ENCODE results near the gene KDELR3. TPM values are rescaled to one million over a fixed set of nuclear protein-coding genes. Genes with fewer than 3 reads are reported as not detected.

KDELR3 gene
- total RNA-seq, 1 donor from 2014 or later, result 5.1 TPM

DNA sequence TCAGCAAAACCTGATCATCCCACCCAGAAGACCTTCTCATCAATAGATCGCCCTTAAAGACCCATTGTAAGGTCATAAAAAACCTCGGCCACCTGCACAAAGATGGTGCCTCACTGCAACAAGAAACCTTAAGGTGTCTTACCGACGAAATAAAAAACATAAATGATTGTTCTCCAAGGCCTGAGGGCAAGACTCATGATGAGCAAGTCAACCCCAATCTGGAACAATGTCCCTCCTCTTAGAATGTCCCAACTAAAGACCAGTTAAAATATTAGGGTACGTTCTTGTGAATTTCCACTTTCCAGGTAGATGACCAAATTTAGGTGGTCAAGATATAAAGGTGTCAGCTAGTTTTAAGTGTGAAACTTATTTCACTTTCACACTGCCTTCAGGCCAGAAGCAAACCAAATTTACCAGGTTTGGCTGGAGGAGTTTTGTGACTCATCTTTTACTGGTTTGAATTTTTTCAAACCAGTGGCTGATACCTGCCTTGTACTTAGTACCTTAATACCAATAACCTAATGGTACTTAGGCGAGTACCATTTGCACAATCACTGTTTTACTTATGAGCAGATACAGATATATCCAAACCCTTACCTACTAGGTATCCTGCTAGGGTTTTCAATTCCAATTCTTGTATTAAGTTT lies 14.9 kb downstream of the KDELR3 start:
- Mint-ChIP-seq H3K27ac (ENCODE audit: unreplicated experiment) (no peak overlapping the region), H3K4me1 (peaks cover 21% of the 10 kb centered on the region), H3K36me3 (ENCODE audit: low read depth) (peaks cover 54% of the 10 kb centered on the region), H3K27me3 (ENCODE audit: low read depth) (no peaks in the 10 kb centered on the region), H3K4me3 (no peak overlapping the region), H3K9me3 (no peaks in the 10 kb centered on the region)
- TF ChIP-seq, protein P1, sequence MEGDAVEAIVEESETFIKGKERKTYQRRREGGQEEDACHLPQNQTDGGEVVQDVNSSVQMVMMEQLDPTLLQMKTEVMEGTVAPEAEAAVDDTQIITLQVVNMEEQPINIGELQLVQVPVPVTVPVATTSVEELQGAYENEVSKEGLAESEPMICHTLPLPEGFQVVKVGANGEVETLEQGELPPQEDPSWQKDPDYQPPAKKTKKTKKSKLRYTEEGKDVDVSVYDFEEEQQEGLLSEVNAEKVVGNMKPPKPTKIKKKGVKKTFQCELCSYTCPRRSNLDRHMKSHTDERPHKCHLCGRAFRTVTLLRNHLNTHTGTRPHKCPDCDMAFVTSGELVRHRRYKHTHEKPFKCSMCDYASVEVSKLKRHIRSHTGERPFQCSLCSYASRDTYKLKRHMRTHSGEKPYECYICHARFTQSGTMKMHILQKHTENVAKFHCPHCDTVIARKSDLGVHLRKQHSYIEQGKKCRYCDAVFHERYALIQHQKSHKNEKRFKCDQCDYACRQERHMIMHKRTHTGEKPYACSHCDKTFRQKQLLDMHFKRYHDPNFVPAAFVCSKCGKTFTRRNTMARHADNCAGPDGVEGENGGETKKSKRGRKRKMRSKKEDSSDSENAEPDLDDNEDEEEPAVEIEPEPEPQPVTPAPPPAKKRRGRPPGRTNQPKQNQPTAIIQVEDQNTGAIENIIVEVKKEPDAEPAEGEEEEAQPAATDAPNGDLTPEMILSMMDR (conservative IDR thresholded peaks at IDR 0.05), result no peak
- DNase-seq (ENCODE audit: low read depth, low spot score), result no peak

DNA sequence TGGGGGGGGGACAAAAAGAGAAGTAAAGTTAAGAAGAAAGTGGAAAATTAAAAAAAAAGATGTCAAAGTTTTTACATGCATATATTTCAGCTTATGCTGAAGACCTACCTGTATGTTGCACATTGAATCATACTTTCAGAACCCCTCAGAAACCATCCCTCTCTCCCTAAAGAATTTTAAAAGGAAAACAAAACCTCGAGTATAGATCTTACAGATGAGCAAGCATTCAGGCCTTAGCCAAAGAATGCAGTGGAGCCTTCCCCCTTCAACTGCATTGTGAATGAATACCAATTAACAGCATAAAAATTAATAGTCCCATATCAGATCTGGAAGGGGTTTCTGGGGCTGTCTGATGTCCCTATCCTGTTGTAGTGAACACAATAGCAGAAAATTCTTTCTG lies 16.3 kb downstream of the KDELR3 start:
- Mint-ChIP-seq H3K27ac (ENCODE audit: unreplicated experiment) (no peak overlapping the region), H3K36me3 (ENCODE audit: low read depth) (peaks cover 58% of the 10 kb centered on the region), H3K4me3 (no peak overlapping the region), H3K9me3 (no peaks in the 10 kb centered on the region), H3K27me3 (ENCODE audit: low read depth) (no peaks in the 10 kb centered on the region), H3K4me1 (peaks cover 12% of the 10 kb centered on the region)
- DNase-seq (ENCODE audit: low read depth, low spot score), result no peak
- TF ChIP-seq, protein P1 (conservative IDR thresholded peaks at IDR 0.05), result no peak

DNA sequence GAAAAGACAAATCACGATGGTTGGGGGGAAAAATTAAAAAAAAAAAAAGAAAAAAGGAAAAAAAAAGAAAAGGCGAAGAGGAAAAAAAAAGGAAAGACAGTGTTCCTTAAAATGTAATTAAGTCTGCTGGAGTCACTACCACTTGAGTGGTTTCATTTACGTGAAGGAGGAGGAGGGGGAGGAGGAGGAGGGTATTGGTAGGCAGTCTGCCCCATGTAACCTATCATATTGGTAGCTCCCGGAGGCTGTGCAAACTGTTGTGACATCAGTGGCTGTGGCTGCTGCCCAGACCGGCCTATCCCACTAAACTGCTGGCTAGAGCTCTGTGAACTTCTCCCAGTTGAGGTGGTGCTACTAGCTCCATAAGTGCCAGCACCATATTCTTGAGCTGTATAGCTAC lies 17.9 kb downstream of the KDELR3 start:
- Mint-ChIP-seq H3K4me3 (peak overlapping the region; percentile 23), H3K27ac (ENCODE audit: unreplicated experiment) (no peak overlapping the region)

DNA sequence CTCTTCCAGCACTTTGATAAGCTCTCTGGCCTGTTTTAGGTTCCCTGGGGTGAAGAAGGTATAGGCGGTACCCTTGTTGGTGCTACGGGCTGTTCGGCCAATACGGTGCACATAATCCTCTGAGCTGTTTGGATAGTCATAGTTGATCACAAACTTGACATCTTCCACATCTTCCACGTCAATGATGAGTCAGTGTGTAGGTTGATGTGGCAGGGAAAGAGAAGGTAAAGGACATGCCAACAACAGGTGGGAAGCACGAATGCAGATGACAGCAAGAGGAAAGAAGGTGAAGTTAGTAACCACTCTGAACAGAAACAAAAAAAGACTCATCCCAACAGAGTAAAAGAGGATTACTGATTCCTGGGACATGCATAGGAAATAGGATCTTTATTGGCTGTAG lies 20.1 kb downstream of the KDELR3 start:
- Mint-ChIP-seq H3K4me3 (no peak overlapping the region), H3K9me3 (no peaks in the 10 kb centered on the region), H3K27ac (ENCODE audit: unreplicated experiment) (no peak overlapping the region), H3K36me3 (ENCODE audit: low read depth) (peaks cover 48% of the 10 kb centered on the region), H3K4me1 (peaks cover 13% of the 10 kb centered on the region), H3K27me3 (ENCODE audit: low read depth) (no peaks in the 10 kb centered on the region)
- TF ChIP-seq, protein P1 (conservative IDR thresholded peaks at IDR 0.05), result no peak
- no peak for DNase-seq (ENCODE audit: low read depth, low spot score)

More for the DNA sequence above, 17.9 kb downstream of the KDELR3 start:
- TF ChIP-seq, protein P1 (conservative IDR thresholded peaks at IDR 0.05), result no peak
- peaks cover 12% of the 10 kb centered on the region for H3K4me1 Mint-ChIP-seq
- H3K36me3 Mint-ChIP-seq (ENCODE audit: low read depth), result peaks cover 62% of the 10 kb centered on the region
- no peak for DNase-seq (ENCODE audit: low read depth, low spot score)
- H3K9me3 Mint-ChIP-seq, result no peaks in the 10 kb centered on the region
- no peaks in the 10 kb centered on the region for H3K27me3 Mint-ChIP-seq (ENCODE audit: low read depth)

DNA sequence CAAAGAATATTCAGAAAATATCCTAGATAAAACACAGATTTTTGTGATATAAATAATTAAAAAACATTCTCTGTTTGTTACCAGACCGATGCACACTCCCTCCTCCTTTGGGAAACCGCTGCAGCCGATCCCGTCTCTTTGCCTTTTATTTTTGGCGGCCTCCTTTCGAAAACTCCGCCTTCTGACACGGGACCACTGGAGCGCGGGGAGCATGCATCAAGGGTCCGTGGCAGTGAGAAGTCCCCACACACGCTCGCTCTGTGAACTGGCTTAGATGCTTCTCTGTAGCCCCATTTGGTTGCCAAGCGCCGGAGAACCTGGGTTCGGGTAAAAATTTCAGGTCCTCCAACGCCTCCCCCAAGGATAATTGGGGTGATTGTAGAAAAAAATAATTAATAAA lies 21.2 kb downstream of the KDELR3 start:
- no peak for DNase-seq (ENCODE audit: low read depth, low spot score)
- H3K4me3 Mint-ChIP-seq, result no peak overlapping the region
- H3K27me3 Mint-ChIP-seq (ENCODE audit: low read depth), result no peaks in the 10 kb centered on the region
- no peaks in the 10 kb centered on the region for H3K9me3 Mint-ChIP-seq
- no peak overlapping the region for H3K27ac Mint-ChIP-seq (ENCODE audit: unreplicated experiment)
- TF ChIP-seq, protein P1 (conservative IDR thresholded peaks at IDR 0.05), result no peak
- H3K36me3 Mint-ChIP-seq (ENCODE audit: low read depth), result peaks cover 47% of the 10 kb centered on the region
- H3K4me1 Mint-ChIP-seq, result peaks cover 13% of the 10 kb centered on the region
